Uterus (tissue), 4 donors: ENCODE results near the gene IER3. TPM values are rescaled to one million over a fixed set of nuclear protein-coding genes. Genes with fewer than 3 reads are reported as not detected.
A peak's percentile ranks its signal among the peaks of the same experiment; 100 is the strongest.

ENCODE experiments used
- DNase-seq, 2 donors: peaks; one replicate each; pipeline ENCODE4 v3.0.0-alpha.2; 2019 to 2020
- H3K27ac ChIP-seq, 2 donors: fragments of 200-600 bp; sonication (generic); 1 replicate in 1 of 2; 2 replicates in 1 of 2; pipeline ENCODE4 v1.5.1; 2016 to 2018
- H3K27me3 ChIP-seq, 2 donors: fragments of 200-600 bp; sonication (generic); one replicate each; pipeline ENCODE4 v1.5.1; 2018 to 2019; ENCODE audit warnings: control low read depth in 1 of 2
- H3K36me3 ChIP-seq, 2 donors: fragments of 200-600 bp; sonication (generic); one replicate each; pipeline ENCODE4 v1.5.1; 2019; ENCODE audit warnings: control low read depth in 1 of 2
- H3K4me1 ChIP-seq, 2 donors: fragments of 200-600 bp; sonication (generic); one replicate each; pipeline ENCODE4 v1.5.1; 2018 to 2019; ENCODE audit warnings: control low read depth in 1 of 2
- H3K4me3 ChIP-seq, 2 donors: fragments of 200-600 bp; sonication (generic); 1 replicate in 1 of 2; 2 replicates in 1 of 2; pipeline ENCODE4 v1.5.1; 2018 to 2019; ENCODE audit warnings: mild to moderate bottlenecking in 1 of 2
- H3K9me3 ChIP-seq, 2 donors: fragments of 200-600 bp; sonication (generic); one replicate each; pipeline ENCODE4 v1.5.1; 2019; ENCODE audit warnings: control low read depth in 1 of 2
- POLR2A ChIP-seq, 2 donors: fragments of 450-650 bp; IDR thresholded peaks; one replicate each; pipeline ENCODE4 v1.6.1; 2016; ENCODE audit warnings: antibody characterized with exemption in 2 of 2, mild to moderate bottlenecking in 1 of 2, moderate library complexity in 1 of 2
- intact Hi-C: fragments of 100-400 bp; cut with DNase I; formaldehyde crosslinking; loops from one replicate; pipeline ENCODE4 v1.15.1; 2023; ENCODE audit warnings: low total_unique reads
- total RNA-seq, 4 donors: library from RNA; depleted of rRNA in 3 of 4; stranded (reverse); fragments of >200 nt in 3 of 4; gene quantifications; one replicate each; pipeline versions ENCODE4 v1.1.0 to v1.2.4, GENCODE V29; 2014 to 2023
- TF ChIP-seq, protein P1 (sequence below), 4 experiments: fragments of 200-600 bp in 2 of 4; fragments of 450-650 bp in 2 of 4; sonication (generic) in 2 of 4; IDR thresholded peaks; one replicate each; pipeline ENCODE4 v1.5.1; 2016 to 2019; ENCODE audit warnings: antibody characterized with exemption in 4 of 4, mild to moderate bottlenecking in 2 of 4, moderate library complexity in 1 of 4
- donor health status: DM: yes; HTN: yes; CAD: no.

Gene IER3, protein sequence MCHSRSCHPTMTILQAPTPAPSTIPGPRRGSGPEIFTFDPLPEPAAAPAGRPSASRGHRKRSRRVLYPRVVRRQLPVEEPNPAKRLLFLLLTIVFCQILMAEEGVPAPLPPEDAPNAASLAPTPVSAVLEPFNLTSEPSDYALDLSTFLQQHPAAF
- total RNA-seq, result 10 to 100 TPM in 2 of 4 donors, 1 to 10 TPM in 1, under 1 TPM in 1; 0.88 to 23.8 (median 10.4) TPM

DNA sequence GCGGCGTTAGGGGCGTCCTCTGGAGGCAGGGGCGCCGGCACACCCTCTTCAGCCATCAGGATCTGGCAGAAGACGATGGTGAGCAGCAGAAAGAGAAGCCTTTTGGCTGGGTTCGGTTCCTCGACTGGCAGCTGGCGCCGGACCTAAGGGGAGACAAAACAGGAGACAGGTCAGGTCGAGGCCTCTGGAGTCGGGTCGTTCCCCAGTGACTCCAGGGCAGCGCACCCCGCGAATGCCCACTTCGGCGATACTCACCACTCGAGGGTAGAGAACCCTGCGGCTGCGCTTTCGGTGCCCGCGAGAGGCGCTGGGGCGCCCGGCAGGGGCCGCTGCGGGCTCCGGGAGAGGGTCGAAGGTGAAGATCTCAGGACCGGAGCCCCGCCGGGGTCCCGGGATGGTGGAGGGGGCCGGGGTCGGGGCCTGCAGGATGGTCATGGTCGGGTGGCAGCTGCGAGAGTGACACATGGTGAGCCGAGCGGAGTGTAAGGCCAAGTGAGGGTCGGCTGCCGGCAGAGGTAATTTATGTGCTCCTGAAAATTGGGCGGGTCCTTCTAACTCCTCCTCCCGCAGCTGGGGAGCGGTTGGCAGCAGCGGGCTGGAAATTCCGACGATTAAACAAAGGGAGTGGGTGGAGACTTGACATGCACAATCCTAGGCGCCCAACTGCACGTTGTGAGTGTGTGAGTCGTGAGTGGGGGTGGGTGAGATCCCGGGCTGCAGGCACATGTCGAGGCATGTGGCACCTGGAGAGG is at the start of gene IER3:
IER3 (minus strand) TSS at position 494 of the 752 bp plus-strand sequence; CDS start at position 465, 29 bp downstream.
- intact Hi-C loops, result loop anchor here (5.0 kb wide), 1 partner anchor 133 kb away; no protein-coding TSS in a partner anchor
- Histone ChIP-seq H3K9me3 (no peaks in the 10 kb centered on the region), H3K36me3 (no peaks in the 10 kb centered on the region), H3K4me1 (peaks cover 8 to 12% of the 10 kb centered on the region in 2 donors), H3K27ac (peak within 1 kb of the TSS; percentile 96 to 99), H3K4me3 (peak within 1 kb of the TSS; percentile 81 to 88), H3K27me3 (no peaks in the 10 kb centered on the region)
- DNase-seq, result peak; percentile 87 to 88
- peak; percentile 43 to 75 for TF ChIP-seq POLR2A (IDR thresholded peaks at IDR 0.05)
- TF ChIP-seq, protein P1, sequence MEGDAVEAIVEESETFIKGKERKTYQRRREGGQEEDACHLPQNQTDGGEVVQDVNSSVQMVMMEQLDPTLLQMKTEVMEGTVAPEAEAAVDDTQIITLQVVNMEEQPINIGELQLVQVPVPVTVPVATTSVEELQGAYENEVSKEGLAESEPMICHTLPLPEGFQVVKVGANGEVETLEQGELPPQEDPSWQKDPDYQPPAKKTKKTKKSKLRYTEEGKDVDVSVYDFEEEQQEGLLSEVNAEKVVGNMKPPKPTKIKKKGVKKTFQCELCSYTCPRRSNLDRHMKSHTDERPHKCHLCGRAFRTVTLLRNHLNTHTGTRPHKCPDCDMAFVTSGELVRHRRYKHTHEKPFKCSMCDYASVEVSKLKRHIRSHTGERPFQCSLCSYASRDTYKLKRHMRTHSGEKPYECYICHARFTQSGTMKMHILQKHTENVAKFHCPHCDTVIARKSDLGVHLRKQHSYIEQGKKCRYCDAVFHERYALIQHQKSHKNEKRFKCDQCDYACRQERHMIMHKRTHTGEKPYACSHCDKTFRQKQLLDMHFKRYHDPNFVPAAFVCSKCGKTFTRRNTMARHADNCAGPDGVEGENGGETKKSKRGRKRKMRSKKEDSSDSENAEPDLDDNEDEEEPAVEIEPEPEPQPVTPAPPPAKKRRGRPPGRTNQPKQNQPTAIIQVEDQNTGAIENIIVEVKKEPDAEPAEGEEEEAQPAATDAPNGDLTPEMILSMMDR (IDR thresholded peaks at IDR 0.05), result peak; percentile 60 to 89 (median 73)

DNA sequence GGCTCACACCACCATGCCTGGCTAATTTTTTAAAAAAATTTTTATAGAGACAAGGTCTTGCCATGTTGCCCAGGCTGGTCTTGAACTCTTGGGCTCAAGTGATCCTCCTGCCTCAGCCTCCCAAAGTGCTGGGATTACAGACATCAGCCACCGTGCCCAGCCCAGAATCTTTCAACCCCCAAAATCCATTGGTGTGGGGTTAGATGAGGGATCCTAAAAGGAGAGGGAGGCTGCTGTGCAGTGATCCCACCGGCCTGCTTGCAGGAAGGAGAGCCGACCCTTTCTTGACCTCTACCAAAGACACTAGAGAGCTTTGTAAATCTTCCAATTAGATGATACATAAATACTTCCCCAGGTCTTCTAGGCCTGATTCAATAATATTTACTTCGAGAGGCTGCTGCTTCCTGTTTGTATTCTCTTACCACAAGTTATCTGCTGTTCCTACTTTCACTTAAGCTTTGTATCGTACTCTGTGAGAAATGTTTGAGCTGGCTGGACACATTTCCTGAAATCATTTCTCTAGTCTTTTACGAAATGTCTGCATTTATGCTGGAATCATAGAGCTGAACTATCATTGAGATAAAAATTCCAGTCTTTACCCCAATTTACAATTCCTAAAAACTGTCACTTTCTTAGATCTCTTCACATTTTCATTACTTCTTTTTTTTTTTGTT is 49.3 kb upstream of the IER3 start:
- no peaks in the 10 kb centered on the region for H3K27me3 ChIP-seq
- no peak overlapping the region for H3K4me3 ChIP-seq
- TF ChIP-seq, protein P1 (IDR thresholded peaks at IDR 0.05), result no peak
- TF ChIP-seq POLR2A (IDR thresholded peaks at IDR 0.05), result no peak
- no peaks in the 10 kb centered on the region for H3K4me1 ChIP-seq
- H3K27ac ChIP-seq, result peak overlapping the region; percentile 79 to 86
- no peak for DNase-seq
- no peaks in the 10 kb centered on the region for H3K9me3 ChIP-seq
- H3K36me3 ChIP-seq, result no peaks in the 10 kb centered on the region
- intact Hi-C loops, result no loop called here

DNA sequence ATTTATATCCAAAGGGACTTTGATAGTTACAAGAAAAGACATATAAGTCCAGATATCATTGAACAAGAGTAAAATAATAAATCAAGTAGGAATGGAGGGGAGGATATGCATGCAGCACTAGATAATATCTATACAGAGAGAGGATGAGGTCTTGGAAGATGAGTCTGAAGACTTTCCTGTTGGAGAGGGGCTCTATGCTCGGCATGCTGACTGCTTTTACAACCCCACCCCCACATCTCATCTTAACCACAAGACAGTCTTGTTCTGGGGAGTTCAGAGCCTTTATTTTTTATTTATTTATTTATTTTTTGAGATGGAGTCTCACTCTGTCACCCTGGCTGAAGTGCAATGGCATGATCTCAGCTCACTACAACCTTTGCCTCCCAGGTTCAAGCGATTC is 48.4 kb upstream of the IER3 start:
- no peaks in the 10 kb centered on the region for H3K9me3 ChIP-seq
- DNase-seq, result no peak
- no peaks in the 10 kb centered on the region for H3K27me3 ChIP-seq
- H3K27ac ChIP-seq, result peak overlapping the region; percentile 79 to 86
- intact Hi-C loops, result no loop called here
- no peaks in the 10 kb centered on the region for H3K4me1 ChIP-seq
- no peak for TF ChIP-seq POLR2A (IDR thresholded peaks at IDR 0.05)
- TF ChIP-seq, protein P1 (IDR thresholded peaks at IDR 0.05), result no peak
- no peak overlapping the region for H3K4me3 ChIP-seq
- no peaks in the 10 kb centered on the region for H3K36me3 ChIP-seq

- TF ChIP-seq POLR2A (IDR thresholded peaks at IDR 0.05), result no peak
- TF ChIP-seq, protein P1 (IDR thresholded peaks at IDR 0.05), result no peak
- DNase-seq, result no peak
- no peaks in the 10 kb centered on the region for H3K27me3 ChIP-seq
- no peak overlapping the region for H3K4me3 ChIP-seq
- H3K9me3 ChIP-seq, result no peaks in the 10 kb centered on the region
- intact Hi-C loops, result no loop called here
- no peaks in the 10 kb centered on the region for H3K36me3 ChIP-seq
- H3K4me1 ChIP-seq, result no peaks in the 10 kb centered on the region
- H3K27ac ChIP-seq, result no peak overlapping the region
These were observed 46.5 kb upstream of the IER3 start for GRCh38 chr6:30790724-30791383.
